Fibroblast of lung (primary cell): ENCODE data around the gene CLCNKA.

Experiments
- CTCF ChIP-seq, 2 donors: IDR thresholded peaks in 1 of 2; conservative IDR thresholded peaks in 1 of 2; 1 replicate in 1 of 2; 2 replicates in 1 of 2; pipeline ENCODE4 v1.5.1; 2011 to 2012; ENCODE audit warnings: low read length in 2 of 2, control low read depth in 1 of 2, inconsistent platforms in 1 of 2, low read depth in 1 of 2, mild to moderate bottlenecking in 1 of 2
- EZH2 ChIP-seq: IDR thresholded peaks from 2 replicates; pipeline ENCODE4 v1.5.1; 2012; ENCODE audit warnings: low read length, control low read depth, mild to moderate bottlenecking; ENCODE audit errors: missing control alignments

GRCh38 chr1:15973772-15974171, 48.1 kb upstream of the CLCNKA start:
- TF ChIP-seq CTCF (conservative IDR thresholded peaks at IDR 0.05 in 1 of 2, IDR thresholded peaks at IDR 0.05 in 1 of 2; ENCODE audit: low read depth in 1 of 2, low read length in 2 of 2) (no peak), EZH2 (no peak)
